Suprapubic skin (tissue), 4 donors: ENCODE results near the gene OSBP2.

Experiments used
- CTCF ChIP-seq, 2 donors: fragments of 200-600 bp in 1 of 2; fragments of 450-650 bp in 1 of 2; sonication (generic) in 1 of 2; IDR thresholded peaks; one replicate each; pipeline ENCODE4 v1.5.1; 2016 to 2019; ENCODE audit warnings: antibody characterized with exemption in 2 of 2, mild to moderate bottlenecking in 1 of 2, moderate library complexity in 1 of 2
- POLR2A ChIP-seq, 2 donors: fragments of 450-650 bp; IDR thresholded peaks; one replicate each; pipeline ENCODE4 v1.6.1; 2017; ENCODE audit warnings: antibody characterized with exemption in 2 of 2, mild to moderate bottlenecking in 2 of 2, moderate library complexity in 2 of 2
- POLR2AphosphoS5 ChIP-seq, 3 donors: sonication (generic); formaldehyde crosslinking; IDR thresholded peaks; one replicate each; pipeline ENCODE4 v1.6.1; 2017; ENCODE audit warnings: antibody characterized with exemption in 3 of 3

DNA sequence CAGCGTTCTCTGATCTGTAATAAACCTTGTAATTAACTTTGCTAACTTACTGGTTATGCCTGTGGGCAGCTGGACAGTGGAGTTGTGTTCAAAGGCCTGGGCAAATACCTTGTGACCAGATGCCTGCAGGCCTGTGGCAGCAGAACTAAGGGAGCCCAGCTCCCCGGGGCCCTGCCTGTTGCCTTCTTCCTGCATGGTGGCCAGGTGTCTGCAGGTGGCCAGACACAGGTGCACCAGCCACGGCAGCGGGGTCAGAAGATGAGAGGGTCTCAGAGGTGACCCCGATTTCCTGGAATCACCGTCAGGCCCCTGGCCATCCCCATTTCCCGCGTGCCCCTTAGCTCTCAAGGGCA, 127.2 kb downstream of the OSBP2 start:
- TF ChIP-seq CTCF (IDR thresholded peaks at IDR 0.05), result no peak
- TF ChIP-seq POLR2A (IDR thresholded peaks at IDR 0.05), result no peak
- no peak for TF ChIP-seq POLR2AphosphoS5 (IDR thresholded peaks at IDR 0.05)
